Osteoblast (primary cell): Measurements from ENCODE around the gene PCDHGB2. TPM values are rescaled to one million over a fixed set of nuclear protein-coding genes. Genes with fewer than 3 reads are reported as not detected.

ENCODE experiments used
- DNase-seq: peaks from one replicate; pipeline ENCODE4 v3.0.0; 2011; ENCODE audit warnings: low spot score, mixed read lengths; ENCODE audit not compliant: insufficient read length; ENCODE audit errors: missing footprints
- H2AFZ ChIP-seq: 2 replicates; pipeline ENCODE4 v1.6.0; 2011; ENCODE audit warnings: mild to moderate bottlenecking, low read length
- H3K27ac ChIP-seq: 2 replicates; pipeline ENCODE4 v1.5.1; 2011; ENCODE audit warnings: mild to moderate bottlenecking, low read depth, low read length, moderate library complexity
- H3K27me3 ChIP-seq: 2 replicates; pipeline ENCODE4 v1.6.0; 2012; ENCODE audit warnings: mild to moderate bottlenecking, control low read depth, inconsistent platforms, low read length, moderate library complexity; ENCODE audit not compliant: insufficient read depth
- H3K36me3 ChIP-seq: 2 replicates; pipeline ENCODE4 v1.5.1; 2011; ENCODE audit warnings: mild to moderate bottlenecking, low read length, control low read depth, moderate library complexity; ENCODE audit not compliant: insufficient read depth
- H3K4me1 ChIP-seq: 2 replicates; pipeline ENCODE4 v1.5.1; 2011; ENCODE audit warnings: mild to moderate bottlenecking, low read length, control low read depth, moderate library complexity; ENCODE audit not compliant: insufficient read depth
- H3K4me2 ChIP-seq: 2 replicates; pipeline ENCODE4 v1.6.0; 2011; ENCODE audit warnings: mild to moderate bottlenecking, low read length; ENCODE audit not compliant: insufficient read depth
- H3K4me3 ChIP-seq: fragments of 200-600 bp; sonication (generic); 3 replicates; pipeline ENCODE4 v1.5.1; 2012; ENCODE audit warnings: mild to moderate bottlenecking, low read length, inconsistent platforms; ENCODE audit not compliant: insufficient read depth
- H3K79me2 ChIP-seq: 2 replicates; pipeline ENCODE4 v1.6.0; 2012; ENCODE audit warnings: mild to moderate bottlenecking, low read length, control low read depth, inconsistent platforms; ENCODE audit not compliant: insufficient read depth
- H3K9me3 ChIP-seq: 2 replicates; pipeline ENCODE4 v1.5.1; 2011; ENCODE audit warnings: low read depth, low read length, control low read depth
- H4K20me1 ChIP-seq: 2 replicates; pipeline ENCODE4 v1.6.0; 2012; ENCODE audit warnings: mild to moderate bottlenecking, low read length, control low read depth; ENCODE audit not compliant: insufficient read depth
- CTCF ChIP-seq: IDR thresholded peaks from 2 replicates; pipeline ENCODE4 v1.5.1; 2011; ENCODE audit warnings: mild to moderate bottlenecking, low read depth, low read length, moderate library complexity; ENCODE audit errors: extremely low read depth
- total RNA-seq: library from RNA; depleted of rRNA; stranded (reverse); fragments of >200 nt; gene quantifications from 2 replicates; pipeline ENCODE4 v1.2.3, GENCODE V29; 2012

Gene PCDHGB2
- total RNA-seq, 1 donor, result 4.3 TPM

GRCh38 chr5:141319699-141320098 lies 40.1 kb upstream of the PCDHGB2 start:
- Histone ChIP-seq H3K4me2 (peak overlapping the region; percentile 94), H2AFZ (no peak overlapping the region), H3K27me3 (no peaks in the 10 kb centered on the region), H3K4me3 (peak overlapping the region; percentile 90), H3K27ac (peak overlapping the region; percentile 98), H3K79me2 (peaks cover 45% of the 10 kb centered on the region), H4K20me1 (peaks cover 22% of the 10 kb centered on the region), H3K4me1 (peaks cover 4% of the 10 kb centered on the region), H3K36me3 (peaks cover 38% of the 10 kb centered on the region), H3K9me3 (peaks cover 26% of the 10 kb centered on the region)
- no peak for DNase-seq
- TF ChIP-seq CTCF, result no peak

- Histone ChIP-seq H3K4me1 (peaks cover 4% of the 10 kb centered on the region), H3K4me3 (peak within 1 kb of the TSS; percentile 90), H3K9me3 (peaks cover 25% of the 10 kb centered on the region), H2AFZ (peak within 1 kb of the TSS; percentile 94), H3K4me2 (peak within 1 kb of the TSS; percentile 94), H3K36me3 (peaks cover 37% of the 10 kb centered on the region), H4K20me1 (peaks cover 20% of the 10 kb centered on the region), H3K27me3 (no peaks in the 10 kb centered on the region), H3K27ac (peak within 1 kb of the TSS; percentile 98), H3K79me2 (peaks cover 37% of the 10 kb centered on the region)
- TF ChIP-seq CTCF, result peak; percentile 96
- DNase-seq, result peak; percentile 93
Measured at GRCh38 chr5:141320225-141321169, 39.3 kb upstream of the PCDHGB2 start, which contains the start of gene TAF7. TSS of gene TAF7 (minus strand) at chr5:141320784. CDS start at chr5:141320044, 740 bp downstream.

- Histone ChIP-seq H3K27ac (no peak overlapping the region), H3K36me3 (peaks cover 22% of the 10 kb centered on the region), H3K9me3 (peaks cover 19% of the 10 kb centered on the region), H3K4me3 (no peak overlapping the region), H3K79me2 (peaks cover 25% of the 10 kb centered on the region), H4K20me1 (peaks cover 20% of the 10 kb centered on the region), H2AFZ (no peak overlapping the region), H3K4me1 (peaks cover 4% of the 10 kb centered on the region), H3K4me2 (no peak overlapping the region), H3K27me3 (no peaks in the 10 kb centered on the region)
- no peak for DNase-seq
- TF ChIP-seq CTCF, result no peak
Measured at GRCh38 chr5:141322261-141322660, 37.5 kb upstream of the PCDHGB2 start.
